Fibroblast of skin of right quadriceps (primary cell): ENCODE data around the gene DOCK4.
A peak's percentile ranks its signal among the peaks of the same experiment; 100 is the strongest.

Experiments
- DNase-seq: peaks from one replicate; pipeline ENCODE4 v3.0.0-alpha.2; 2013

Gene DOCK4

DNA sequence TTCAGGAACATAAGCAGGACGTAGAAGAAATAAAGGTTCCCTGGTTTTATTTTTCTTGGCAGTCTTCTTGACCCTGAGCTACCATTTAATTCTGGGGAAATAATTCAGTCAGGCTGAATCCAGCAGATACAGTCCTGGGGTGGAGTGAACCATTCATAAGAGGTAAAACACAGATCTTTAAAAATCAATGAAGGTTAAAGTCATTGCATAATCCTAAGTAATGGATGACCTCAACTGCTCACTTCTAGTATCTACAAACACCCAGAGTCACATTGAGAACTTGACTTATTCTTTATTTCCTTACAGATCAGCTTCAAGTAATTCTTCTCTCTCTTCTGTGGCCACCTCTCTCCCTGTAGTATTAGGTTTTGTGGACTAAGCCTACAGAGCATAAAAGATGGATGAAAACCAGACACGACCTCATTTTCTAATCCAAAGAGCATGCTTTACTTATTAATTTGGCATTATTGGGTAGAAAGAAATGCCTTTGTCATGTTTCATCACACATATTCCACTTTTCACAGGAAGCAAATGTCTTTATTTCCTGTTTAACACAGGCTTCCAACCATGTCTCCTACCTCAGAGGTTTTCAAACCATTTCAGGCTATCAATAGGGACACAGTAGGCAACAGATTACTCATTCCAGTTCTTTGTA, 461.6 kb downstream of the DOCK4 start:
- DNase-seq = peak; percentile 92

DNA sequence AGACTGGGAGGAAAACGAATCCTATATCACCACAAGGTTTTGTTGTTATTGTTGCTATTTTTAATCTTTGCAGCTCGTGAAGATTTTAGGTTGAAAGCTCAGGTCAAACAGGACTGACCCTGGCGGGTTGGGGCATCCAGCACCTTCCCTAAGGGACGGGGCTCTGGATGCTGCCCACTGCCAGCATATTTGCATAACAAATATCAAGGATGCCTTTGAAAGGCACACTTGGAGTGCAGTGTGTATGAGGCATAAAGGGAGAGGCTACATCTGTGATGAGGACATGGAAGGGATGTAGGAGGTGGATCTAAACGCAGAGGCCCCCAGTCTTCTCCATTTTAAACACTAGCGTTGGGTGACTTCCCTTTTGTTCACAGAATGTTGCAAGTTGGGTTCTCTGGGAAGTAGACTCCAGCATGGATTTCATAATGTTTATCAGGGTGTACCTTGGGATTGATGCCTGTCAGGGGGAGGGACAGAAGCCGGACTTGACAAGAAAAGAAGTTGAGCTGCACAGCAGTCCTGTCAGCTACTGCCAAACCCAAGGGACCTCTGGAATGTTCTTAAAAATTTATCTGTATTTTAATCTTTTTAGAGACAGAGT, 462.9 kb downstream of the DOCK4 start:
- no peak for DNase-seq

DNA sequence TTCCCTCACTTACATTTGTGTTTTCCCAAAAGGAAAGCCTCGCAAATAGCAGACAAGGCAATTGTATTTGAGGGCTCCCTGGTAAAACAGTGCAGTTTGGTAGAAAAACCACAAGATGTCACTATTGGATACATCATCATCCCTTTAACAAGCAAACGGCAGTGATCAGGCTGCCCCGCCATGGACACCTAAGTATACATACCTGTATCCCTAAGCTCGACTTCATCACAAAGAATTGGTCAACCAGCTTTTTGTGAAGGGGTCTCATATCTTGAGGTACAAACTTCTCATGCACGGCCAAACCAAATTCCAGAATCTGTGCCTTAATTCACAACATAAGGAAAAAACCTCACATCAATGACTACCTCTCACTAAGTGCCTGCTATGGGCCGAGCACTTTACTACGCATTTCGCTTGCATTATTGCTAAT, 464.4 kb downstream of the DOCK4 start:
- DNase-seq = peak; percentile 64

DNA sequence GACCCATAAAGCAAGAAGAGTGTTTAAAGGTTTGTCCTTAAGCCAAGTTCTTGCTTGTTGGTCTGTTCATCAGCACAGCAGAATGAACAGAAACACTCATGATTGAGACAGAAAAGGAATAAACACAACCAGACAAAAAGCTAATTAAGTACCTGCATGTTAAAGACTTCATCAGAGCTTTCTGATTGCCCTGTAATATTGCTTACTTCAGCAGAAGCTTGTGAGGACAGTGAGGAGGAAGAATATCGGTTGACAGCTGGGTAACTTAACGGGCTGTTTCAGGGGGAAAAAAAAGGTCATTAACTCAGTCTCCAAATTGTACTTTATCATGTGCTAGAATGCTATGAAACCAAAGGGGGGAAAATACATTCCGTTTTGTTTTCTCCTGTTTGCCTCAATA, 465.3 kb downstream of the DOCK4 start:
- no peak for DNase-seq

DNA sequence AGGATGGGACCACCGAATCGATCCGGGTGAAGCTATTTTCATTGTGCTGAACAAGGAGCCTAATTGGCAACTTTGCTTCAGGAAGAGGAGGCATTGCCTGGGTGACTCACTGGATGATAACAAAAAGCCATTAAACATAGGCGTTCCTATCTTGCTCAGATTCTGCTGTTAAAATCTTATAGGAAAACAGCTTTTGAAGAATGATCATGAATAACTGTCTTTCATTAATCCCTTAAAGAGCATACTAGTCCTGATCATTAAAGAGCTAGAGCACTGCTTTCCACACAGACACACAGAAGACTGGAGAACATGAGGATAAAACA, 469.7 kb downstream of the DOCK4 start:
- DNase-seq = no peak

DNA sequence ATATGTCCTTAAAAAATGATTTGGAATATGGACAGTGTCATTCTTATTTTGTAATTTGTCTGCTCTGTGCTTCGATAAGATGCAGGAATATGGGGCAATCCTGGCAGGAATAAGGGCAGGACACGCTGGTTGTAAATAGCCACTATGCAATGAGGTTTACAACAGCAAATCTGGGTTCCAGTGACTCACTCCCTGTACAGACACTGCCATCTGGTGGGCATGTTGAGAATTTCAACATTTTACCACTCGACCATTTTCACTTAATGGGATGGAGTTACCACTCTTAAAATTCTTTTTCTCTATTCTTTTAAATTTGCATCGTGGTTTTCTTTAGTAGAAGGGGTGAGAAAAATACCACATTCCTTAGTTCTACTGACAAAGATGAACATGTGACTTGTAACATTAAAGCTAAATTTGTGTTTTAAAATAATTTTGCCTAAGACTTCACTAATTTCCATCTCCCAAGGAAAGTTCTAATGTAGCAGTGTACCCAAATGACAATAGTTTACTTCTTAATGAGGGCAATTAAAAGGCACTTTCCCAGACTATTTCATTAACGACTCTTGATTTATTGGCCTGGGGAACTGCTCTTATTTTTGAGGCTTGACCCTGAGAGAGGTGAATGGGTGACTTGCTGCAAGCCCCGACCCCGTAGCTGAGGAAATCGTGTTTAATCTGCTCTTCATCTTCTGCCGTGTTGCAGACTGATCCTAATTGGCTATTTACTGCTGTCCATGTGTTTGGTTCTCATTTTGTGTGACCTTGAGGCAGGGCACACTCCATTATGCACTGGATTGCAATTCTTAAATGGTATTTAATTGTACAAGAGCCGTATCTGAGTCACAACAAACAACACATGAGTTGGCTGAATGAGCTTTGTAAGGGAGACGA, 470.3 kb downstream of the DOCK4 start:
- peak; percentile 67 for DNase-seq

DNA sequence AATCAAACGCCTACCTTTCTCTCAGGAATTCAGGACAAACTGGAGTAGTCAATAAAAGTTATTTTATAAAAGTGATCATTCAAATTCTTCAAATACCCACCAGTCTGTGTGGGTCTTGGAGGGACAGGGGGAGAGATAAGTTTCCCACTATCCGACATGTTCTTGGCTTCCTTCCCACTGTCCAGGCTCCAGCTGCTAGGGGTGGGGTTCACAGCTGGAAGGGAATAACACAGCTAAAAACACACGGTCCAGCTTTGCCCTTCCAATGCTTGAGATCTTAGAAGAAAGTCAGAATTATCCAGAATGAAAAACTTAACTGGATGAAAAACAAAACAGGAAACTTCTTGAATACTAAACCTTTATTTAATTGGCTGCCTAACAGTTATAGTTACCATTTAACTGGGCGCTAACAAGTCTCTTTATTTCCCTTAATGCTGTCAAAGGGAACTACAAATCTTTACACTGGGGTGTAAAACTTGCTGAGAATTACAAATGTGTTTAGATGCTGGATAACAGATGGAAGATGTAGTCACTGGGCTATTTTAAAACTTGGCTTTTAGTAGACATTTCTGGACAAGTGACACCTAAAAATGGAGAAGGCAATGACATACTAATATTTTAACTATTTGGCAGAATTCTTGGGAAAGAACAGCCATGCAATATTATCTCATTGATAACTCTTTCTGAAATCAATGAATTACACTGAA, 471.1 kb downstream of the DOCK4 start:
- DNase-seq = no peak

DNA sequence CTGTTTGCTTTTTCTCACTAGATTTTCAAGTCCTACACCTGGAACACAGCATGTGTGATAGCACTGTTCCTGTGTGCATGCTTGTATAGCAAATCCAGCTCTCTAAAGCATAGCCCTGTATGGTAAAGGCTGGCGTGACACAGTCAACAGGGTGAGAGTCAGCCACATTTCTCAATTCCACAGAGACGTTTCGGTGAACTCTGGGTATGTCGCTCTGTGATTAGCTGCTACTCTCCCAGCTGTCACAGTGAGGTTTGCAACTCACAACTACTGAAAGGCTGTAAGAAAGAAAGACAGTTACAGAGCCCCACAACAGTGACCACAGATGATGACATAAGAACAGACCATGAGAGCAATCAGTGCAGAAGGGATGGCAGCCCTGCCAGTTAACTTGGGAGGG, 473.3 kb downstream of the DOCK4 start:
- DNase-seq = no peak

DNA sequence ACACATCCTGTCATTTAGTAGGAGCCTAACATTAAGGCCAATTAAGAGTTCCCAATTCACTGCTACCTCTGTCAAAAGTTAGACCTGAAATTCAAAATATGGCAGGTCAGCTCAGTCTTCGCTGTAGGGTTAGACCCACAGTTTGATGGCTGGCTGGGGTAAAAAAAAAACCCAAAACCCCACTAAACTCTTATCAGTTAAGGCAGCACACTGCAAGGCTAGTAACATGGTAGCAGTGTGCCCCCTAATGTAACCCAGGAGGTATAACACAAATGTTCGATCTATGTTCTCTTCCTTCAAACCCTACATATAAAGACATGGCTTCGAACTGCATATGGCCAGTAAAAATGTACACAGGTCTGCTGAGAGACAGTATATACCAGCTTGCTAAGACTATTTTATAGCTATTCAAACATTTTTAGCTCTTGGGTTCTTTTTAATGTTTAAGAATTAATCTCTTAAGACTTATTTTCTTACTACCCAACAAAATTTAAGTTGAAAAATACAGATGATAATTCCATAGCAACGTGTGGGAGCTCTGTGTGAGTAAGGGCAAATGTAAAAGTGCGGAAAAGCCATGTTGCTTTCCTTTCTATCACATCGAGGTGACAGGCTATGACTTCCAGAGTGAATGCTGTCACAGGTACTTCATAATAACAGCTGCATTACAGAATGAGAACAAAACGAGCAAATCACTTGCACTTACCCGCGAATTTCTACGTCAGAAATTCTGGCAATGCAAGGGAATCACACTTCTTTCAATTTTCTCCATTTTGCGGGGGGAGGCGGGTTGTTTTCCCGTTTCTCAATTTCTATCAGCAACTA, 475.5 kb downstream of the DOCK4 start:
- peak; percentile 10 for DNase-seq

DNA sequence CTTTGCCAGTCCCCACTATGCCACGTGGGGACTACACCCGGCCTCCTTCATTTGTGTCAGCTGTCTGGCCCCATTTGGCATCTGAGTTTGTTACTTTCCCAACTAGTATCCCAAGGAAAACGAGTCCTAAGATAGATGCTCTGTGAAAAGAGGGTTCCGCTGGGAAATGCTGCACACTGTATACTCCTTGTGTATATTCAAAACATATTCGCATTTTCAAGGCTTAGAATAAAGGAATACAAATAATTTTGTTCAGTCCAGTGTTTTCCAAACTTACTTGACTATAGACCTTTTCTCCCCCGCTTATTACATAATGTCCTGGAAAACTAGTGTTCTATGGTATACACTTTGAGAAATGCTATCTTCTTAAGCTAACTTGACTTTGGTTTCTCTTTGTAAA, 476.1 kb downstream of the DOCK4 start:
- no peak for DNase-seq

DNA sequence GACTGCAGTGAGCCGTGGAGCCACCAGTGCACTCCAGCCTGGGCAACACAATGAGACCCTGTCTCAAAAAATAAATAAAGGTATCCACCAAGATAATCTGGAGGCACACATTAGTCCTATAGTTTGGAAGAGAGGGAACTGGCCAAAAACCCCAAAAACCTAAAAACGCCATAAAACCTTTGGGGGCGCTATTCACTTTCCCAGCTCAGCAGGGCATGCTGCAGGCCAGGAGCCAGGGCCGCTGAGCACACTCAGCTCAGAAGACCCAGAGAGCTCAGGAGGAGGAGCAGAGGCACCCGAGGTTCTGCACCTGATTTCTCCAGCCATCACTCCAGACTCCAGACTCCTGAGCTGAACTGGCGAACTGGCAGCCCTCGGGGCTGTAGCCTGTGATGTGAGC, 476.7 kb downstream of the DOCK4 start:
- DNase-seq = no peak

DNA sequence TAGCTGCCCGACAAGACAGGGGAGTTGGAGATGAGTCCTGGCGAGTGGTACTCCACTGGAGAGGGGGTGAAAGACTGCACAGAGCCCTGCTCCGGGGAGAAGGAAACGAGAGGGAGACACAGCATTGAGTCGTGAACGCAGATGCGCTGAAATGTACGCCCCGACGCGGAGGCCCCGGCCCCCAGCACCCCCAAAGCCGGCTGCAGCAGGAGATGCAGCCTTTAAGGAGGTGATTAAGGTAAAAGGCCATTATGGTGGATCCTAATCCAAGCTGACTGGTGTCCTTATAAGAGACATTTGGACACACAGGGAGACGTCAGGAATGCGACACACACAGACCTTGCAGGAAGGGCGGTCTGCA, 477.6 kb downstream of the DOCK4 start:
- no peak for DNase-seq

DNA sequence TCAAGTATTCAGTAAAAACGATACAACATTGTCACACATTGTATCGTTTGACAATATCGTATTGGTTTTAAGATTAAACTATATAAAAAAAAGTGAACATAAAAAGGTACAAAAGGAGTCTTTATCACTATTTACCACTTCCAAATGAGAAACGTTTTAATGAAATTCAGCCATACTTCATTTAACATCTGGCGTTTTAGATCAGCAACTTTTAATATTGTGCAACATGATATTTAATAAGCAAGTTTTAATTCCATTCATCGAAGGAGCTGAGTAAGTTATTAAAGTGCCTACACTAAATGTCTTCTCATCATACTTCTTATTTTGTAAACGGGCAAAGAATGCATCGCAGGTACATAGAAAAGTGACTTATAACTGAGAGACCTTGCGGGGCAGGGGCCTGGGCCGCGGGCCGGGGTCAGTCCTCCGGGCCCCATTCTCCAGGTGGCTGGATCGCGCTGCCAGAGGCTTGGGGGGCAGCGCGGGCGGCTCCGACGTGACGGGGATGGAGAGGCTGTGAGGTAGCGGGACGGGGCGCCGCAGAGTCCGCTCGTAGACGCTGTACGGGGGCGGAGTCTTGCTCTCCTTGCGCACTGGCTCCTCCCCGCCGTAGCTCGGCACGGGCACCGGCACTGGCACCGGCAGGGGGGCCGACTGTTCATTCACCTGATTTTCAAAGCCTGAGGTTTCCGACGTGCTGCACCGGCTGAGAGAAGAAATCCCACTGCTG, 478.1 kb downstream of the DOCK4 start:
- DNase-seq = no peak

DNA sequence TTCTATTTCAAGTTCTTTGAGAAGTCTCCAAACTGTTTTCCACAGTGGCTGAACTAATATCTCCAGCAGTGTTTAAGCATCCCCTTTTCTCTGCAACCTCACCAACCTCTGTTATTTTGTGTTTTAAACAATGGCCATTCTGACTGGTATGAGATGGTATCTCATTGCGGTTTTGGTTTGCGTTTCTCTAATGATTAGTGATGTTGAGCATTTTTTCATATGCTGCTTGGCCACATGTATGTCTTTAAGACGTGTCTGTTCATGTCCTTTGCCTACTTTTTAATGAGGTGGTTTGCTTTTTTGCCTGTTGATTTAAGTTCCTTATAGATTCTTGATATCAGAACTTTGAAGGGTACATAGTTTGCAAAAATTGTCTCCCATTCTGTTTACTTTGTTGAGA, 487.3 kb downstream of the DOCK4 start:
- no peak for DNase-seq

DNA sequence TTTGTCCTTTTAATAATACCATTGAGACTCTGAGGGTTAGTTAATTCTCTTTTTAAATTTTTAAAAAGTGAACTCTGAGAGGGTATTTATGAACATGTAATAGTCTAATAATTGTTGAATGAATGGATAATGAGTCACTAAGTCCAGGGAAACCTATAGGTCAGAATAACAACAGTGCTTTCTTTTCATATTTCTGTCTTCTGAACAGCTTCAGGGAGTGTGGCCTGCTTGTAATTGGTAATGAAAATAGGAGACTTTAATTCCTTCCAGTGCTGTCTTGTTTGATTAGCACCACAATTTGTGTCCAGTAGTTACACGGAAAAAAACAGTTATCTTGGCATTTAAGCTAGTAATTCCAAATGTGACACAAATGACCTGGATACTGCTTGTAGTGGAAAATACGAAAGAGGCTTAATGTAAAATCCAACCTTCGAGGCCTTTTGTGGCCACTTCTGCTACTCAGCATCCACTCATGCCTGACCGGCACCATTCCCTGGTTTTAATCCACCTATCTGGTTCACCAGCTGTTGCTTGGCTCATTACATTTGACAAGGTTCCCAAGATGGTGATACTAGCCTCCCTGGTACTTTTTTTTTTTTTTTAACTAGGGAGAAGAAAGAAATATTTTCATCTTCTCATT, 494.7 kb downstream of the DOCK4 start:
- no peak for DNase-seq

DNA sequence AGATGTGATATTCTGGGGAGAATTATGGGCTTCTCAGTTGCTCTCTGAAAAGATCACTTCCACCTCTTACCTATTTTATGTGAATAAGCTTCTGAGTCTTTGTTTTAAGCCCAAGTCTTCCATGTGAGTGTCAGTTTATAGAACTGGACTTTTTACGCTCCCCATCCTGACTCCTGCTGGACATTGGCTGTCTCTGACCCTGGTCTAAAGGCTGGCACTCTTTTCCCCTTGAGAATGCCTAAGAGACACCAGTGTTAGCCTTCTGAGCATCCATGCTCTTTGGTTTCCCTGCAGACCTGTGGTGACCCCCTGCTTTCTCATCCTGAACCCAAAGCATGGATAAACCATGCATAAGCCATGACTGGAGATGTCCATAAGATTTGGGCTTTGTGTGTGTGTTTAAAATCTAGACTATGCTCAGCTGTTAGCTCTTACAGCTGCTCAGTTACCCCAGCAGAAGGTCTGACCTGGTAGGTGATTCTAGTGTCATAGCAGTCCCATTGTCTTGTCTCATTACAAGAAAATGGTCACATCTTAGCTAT, 495.3 kb downstream of the DOCK4 start:
- DNase-seq = no peak

DNA sequence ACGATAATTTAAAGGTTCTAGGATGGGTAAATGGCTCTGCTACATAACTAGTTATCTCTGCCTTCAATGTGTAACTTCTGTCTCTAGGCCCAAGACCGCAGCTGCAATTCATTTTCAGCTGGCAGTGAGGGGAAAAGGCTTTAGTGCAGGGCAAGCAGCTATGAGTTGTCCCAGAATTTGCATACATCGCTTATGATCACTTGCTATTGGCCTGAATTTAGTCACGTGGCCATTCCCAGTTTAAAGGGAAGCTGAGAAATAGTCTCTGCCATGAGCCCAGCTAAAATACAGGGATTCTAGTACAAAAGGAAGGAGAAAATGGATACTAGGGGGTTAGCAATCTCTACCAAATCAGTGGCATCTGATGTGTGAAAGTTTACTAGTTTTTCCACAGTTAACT, 498.1 kb downstream of the DOCK4 start:
- DNase-seq = no peak

DNA sequence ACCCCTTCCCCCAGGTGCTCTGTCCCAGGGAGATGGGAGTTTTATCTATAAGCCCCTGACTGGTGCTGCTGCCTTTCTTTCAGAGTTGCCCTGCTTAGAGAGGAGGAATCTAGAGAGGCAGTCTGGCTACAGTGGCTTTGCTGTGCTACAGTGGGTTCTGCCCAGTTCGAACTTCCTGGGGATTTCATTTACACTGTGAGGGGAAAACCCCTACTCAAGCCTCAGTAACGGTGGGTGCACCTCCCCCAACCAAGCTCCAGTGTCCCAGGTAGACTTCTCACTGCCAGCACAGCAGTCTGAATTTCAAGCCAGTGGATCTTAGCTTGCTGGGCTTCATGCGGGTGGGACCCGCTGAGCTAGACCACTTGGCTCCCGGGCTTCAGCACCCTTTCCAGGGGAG, 500.4 kb downstream of the DOCK4 start:
- no peak for DNase-seq

DNA sequence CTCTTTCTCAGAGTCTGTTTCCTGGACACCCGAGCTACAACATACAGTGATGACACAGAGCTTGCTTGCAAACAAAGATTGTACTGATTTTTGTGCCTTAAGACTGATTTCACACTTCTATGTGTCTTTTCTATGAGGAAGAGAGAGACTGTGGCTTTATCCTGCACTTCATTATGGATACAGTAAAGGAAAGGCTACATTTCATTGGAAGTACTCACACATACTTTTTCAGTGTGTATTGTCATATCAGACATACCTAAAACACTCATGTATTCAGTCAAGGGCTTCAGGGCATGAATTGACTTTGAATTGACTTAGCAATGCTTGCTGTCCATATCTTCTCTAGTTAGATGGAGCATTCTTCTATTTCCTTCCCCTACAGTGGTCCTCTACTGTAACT, 508.4 kb downstream of the DOCK4 start:
- no peak for DNase-seq

DNA sequence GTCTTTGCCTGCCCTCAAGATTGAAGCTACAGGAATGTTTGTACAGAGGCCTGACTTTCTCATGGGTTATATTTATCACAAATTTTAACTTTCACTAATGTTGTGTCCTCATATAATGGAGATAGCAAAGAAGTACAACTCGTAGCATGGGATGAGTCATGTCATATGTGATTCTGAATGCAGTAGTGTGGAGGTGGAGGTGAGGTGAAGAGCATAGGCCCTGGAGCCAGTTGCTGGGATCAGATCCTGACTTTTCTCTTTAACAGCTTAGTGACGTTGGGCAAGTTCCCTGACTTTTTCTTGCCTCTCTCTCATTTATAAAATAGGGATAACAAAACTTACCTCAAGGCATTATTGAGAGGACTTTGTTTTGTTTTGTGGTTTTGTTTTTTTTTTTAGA, 511.8 kb downstream of the DOCK4 start:
- DNase-seq = no peak
